ENCODE measurements around the gene ARSJ.

Gene ARSJ

DNA sequence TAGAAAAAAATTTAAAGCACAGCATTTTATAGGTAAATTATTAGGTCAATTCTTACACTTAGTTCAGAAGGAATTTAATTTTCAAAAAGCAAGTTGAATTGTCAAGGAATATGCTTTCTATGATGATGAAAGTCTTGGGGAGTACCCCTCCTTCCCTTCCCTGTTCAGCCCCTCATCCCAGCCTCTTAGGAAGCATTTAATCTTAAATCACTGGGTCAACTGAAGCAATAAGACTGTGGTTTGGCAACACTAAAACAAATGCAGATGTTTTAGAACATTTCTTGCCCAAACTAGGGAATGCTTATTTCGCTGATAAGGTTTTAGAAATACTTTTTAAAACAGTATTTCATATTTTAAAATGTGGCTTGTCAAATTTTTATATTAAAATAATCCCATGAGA lies 19.1 kb upstream of the ARSJ start:
- no peak for DNase-seq
- TF ChIP-seq POLR2A (IDR thresholded peaks at IDR 0.05; ENCODE audit: low read length), result no peak
- no peak for TF ChIP-seq GATA1 (IDR thresholded peaks at IDR 0.05; ENCODE audit: low read depth, low read length)

- TF ChIP-seq POLR2A (IDR thresholded peaks at IDR 0.05; ENCODE audit: low read length) (no peak), GATA1 (IDR thresholded peaks at IDR 0.05; ENCODE audit: low read depth, low read length) (no peak)
- no peak for DNase-seq
These were observed 18.6 kb upstream of the ARSJ start for GRCh38 chr4:113998079-113998478.

DNA sequence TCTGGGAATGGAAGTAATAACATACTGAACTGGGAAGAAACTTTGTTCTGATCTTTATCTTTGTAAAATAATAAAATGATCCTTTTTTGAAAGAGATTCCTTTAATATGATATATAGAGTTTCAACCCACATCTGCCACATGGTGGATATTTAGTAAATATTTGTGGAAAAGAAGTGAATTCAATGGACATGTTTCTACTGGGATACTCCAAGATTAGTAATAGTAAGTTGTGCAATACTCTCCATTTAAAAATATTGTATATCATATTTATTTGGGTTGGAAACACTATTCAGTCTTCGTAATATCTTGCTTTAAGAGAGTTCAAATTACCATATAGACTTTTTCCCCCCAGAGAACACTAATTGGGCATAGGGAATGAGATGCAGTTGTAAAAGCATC lies 17.8 kb upstream of the ARSJ start:
- TF ChIP-seq POLR2A (IDR thresholded peaks at IDR 0.05; ENCODE audit: low read length), result no peak
- TF ChIP-seq GATA1 (IDR thresholded peaks at IDR 0.05; ENCODE audit: low read depth, low read length), result no peak
- no peak for DNase-seq

- DNase-seq, result no peak
These were observed 17.2 kb upstream of the ARSJ start for GRCh38 chr4:113996599-113997177.

GRCh38 chr4:113993887-113994286 lies 14.4 kb upstream of the ARSJ start:
- DNase-seq, result no peak
- no peak for TF ChIP-seq GATA1 (IDR thresholded peaks at IDR 0.05; ENCODE audit: low read depth, low read length)
- no peak for TF ChIP-seq POLR2A (IDR thresholded peaks at IDR 0.05; ENCODE audit: low read length)

More at GRCh38 chr4:113996599-113997177, 17.2 kb upstream of the ARSJ start:
- TF ChIP-seq POLR2A (IDR thresholded peaks at IDR 0.05; ENCODE audit: low read length) (no peak), GATA1 (IDR thresholded peaks at IDR 0.05; ENCODE audit: low read depth, low read length) (no peak)

DNA sequence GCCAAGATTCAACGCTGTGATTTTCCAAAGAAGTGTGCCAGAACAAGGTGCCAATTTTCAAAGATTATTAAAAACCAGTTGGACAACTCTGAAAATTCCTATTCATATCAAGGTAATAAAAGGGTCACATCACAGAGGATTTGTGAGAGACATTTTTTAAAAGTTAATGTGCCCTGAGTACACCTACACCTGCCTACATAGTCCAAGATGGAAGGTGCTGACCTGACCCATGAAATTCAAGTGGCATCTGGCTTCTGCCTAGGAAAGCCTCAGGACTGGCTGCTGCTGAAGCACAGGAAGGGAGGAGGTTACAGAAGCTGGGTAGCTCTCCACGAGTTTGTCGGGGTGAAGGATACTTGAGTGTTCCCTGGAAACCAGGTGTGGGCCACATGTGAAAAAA lies 11.4 kb upstream of the ARSJ start:
- no peak for TF ChIP-seq GATA1 (IDR thresholded peaks at IDR 0.05; ENCODE audit: low read depth, low read length)
- TF ChIP-seq POLR2A (IDR thresholded peaks at IDR 0.05; ENCODE audit: low read length), result no peak
- DNase-seq, result no peak

GRCh38 chr4:113987382-113987941 lies 8.0 kb upstream of the ARSJ start:
- no peak for DNase-seq
- TF ChIP-seq POLR2A (IDR thresholded peaks at IDR 0.05; ENCODE audit: low read length), result no peak
- TF ChIP-seq GATA1 (IDR thresholded peaks at IDR 0.05; ENCODE audit: low read depth, low read length), result no peak

- DNase-seq, result no peak
- TF ChIP-seq GATA1 (IDR thresholded peaks at IDR 0.05; ENCODE audit: low read depth, low read length) (no peak), POLR2A (IDR thresholded peaks at IDR 0.05; ENCODE audit: low read length) (no peak)
These were observed 2.7 kb upstream of the ARSJ start for GRCh38 chr4:113982181-113982580.

DNA sequence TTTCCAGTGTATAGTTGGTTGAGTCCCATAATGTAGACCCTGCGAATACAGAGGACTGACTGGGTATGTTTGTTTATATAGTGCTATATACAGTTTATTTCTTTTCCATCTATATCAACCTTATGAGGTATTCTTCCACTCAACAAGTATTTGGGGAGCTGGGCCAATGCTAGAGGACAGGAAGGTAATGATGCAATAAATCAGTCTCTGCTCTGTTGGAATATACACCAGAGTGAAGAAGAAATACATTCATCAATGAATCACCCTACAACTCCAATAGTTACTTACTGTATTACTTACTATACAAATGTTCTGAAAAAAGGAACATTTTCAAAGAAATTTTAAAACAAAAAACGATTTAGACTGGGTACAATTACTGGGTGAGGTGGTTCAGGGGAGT lies 2.1 kb upstream of the ARSJ start:
- DNase-seq, result no peak
- TF ChIP-seq POLR2A (IDR thresholded peaks at IDR 0.05; ENCODE audit: low read length) (no peak), GATA1 (IDR thresholded peaks at IDR 0.05; ENCODE audit: low read depth, low read length) (no peak)

DNA sequence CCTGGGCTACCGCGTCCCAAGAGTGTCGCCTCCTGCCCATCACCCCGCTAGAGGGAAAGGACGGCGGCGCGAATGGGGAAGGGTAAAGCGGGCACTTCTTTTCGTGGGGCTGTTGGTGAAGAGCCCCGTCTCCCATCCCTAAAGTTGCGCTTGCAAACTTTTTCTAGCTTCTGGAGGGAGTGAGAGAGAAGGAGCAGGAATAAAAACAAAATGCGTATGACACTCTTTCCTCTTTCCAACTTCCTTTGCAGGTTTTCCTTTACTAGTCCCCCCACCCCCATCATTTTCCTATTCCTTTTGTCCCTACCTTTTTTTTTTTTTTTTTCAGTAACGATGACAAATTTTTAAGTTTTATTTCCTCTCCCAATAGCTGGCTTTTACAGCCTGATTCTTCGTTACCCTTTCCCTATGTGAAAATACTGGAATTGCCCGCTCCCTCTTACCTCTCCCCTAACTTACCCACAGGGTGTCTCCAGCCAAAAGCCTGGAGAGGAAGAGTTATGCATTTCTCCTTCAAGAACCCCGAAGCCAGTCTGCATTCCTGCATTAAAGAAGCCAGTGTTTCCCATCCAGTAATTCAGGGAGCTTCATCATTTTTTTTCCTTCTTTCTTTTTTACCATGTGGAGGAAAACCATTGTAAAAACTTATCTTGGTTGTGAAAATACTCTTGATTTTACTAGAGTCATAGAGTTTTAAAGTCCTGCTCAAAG lies 613 bp upstream of the ARSJ start:
- DNase-seq, result no peak
- no peak for TF ChIP-seq GATA1 (IDR thresholded peaks at IDR 0.05; ENCODE audit: low read depth, low read length)
- no peak for TF ChIP-seq POLR2A (IDR thresholded peaks at IDR 0.05; ENCODE audit: low read length)

DNA sequence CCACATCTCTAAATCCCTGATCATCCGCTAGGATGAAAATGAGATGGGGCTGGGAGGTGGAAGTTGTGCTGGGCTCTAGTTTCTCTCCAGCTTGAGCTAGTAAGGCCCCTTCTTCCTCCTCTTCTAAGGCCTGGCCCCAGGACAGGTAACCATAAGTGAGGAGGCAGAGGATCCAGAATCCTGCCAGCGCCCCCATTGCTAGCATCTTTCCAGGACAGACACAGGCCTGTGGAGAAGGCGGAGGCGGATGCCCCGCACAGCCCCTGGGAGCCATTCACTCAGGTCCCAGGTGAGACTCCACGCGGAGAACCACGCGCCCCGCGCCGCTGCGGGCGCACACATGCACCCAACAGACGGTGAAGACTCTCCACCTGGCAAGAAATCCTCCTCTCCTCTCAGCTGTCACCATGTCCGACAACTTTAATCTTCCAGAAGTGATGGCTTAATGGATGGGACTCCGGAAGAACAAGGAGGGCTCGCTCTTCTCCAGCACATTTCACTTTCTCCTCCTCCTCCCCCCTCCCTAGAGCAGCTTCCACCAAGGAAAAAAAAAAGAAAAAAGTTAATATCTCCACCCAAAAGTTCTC lies 793 bp downstream of the ARSJ start:
- DNase-seq, result no peak
- TF ChIP-seq GATA1 (IDR thresholded peaks at IDR 0.05; ENCODE audit: low read depth, low read length), result no peak
- TF ChIP-seq POLR2A (IDR thresholded peaks at IDR 0.05; ENCODE audit: low read length), result no peak

GRCh38 chr4:113978105-113978504 lies 1.3 kb downstream of the ARSJ start:
- DNase-seq, result no peak
- no peak for TF ChIP-seq POLR2A (IDR thresholded peaks at IDR 0.05; ENCODE audit: low read length)
- no peak for TF ChIP-seq GATA1 (IDR thresholded peaks at IDR 0.05; ENCODE audit: low read depth, low read length)

- DNase-seq, result no peak
- TF ChIP-seq POLR2A (IDR thresholded peaks at IDR 0.05; ENCODE audit: low read length), result no peak
- no peak for TF ChIP-seq GATA1 (IDR thresholded peaks at IDR 0.05; ENCODE audit: low read depth, low read length)
These were observed 2.0 kb downstream of the ARSJ start for GRCh38 chr4:113977526-113977855.

GRCh38 chr4:113976741-113977525 lies 2.5 kb downstream of the ARSJ start:
- DNase-seq, result no peak
- no peak for TF ChIP-seq POLR2A (IDR thresholded peaks at IDR 0.05; ENCODE audit: low read length)
- no peak for TF ChIP-seq GATA1 (IDR thresholded peaks at IDR 0.05; ENCODE audit: low read depth, low read length)
